ENCODE results near the gene RAX.

Gene RAX

GRCh38 chr18:59272221-59272888, 899 bp downstream of the RAX start:
- no peak for DNase-seq
- H3K4me1 Mint-ChIP-seq = peaks cover 14% of the 10 kb centered on the region
- peaks cover 100% of the 10 kb centered on the region for H3K27me3 Mint-ChIP-seq (ENCODE audit: low read depth, poor library complexity)
- H3K4me3 Mint-ChIP-seq = no peak overlapping the region
- H3K27ac Mint-ChIP-seq = no peak overlapping the region
- H3K9me3 Mint-ChIP-seq = no peaks in the 10 kb centered on the region
- TF ChIP-seq CTCF (IDR thresholded peaks at IDR 0.05) = no peak
- H3K36me3 Mint-ChIP-seq (ENCODE audit: low read depth) = no peaks in the 10 kb centered on the region

- H3K4me1 Mint-ChIP-seq = peaks cover 16% of the 10 kb centered on the region
- no peak overlapping the region for H3K27ac Mint-ChIP-seq
- H3K36me3 Mint-ChIP-seq (ENCODE audit: low read depth) = no peaks in the 10 kb centered on the region
- DNase-seq = no peak
- TF ChIP-seq CTCF (IDR thresholded peaks at IDR 0.05) = no peak
- H3K4me3 Mint-ChIP-seq = no peak overlapping the region
- no peaks in the 10 kb centered on the region for H3K9me3 Mint-ChIP-seq
- H3K27me3 Mint-ChIP-seq (ENCODE audit: low read depth, poor library complexity) = peaks cover 100% of the 10 kb centered on the region
These were observed 1.5 kb downstream of the RAX start for GRCh38 chr18:59271606-59272220.

- Mint-ChIP-seq H3K27ac (no peak overlapping the region), H3K9me3 (no peaks in the 10 kb centered on the region), H3K36me3 (ENCODE audit: low read depth) (no peaks in the 10 kb centered on the region), H3K4me3 (no peak overlapping the region), H3K27me3 (ENCODE audit: low read depth, poor library complexity) (peaks cover 100% of the 10 kb centered on the region), H3K4me1 (peaks cover 16% of the 10 kb centered on the region)
- DNase-seq = no peak
- no peak for TF ChIP-seq CTCF (IDR thresholded peaks at IDR 0.05)
These were observed 2.5 kb downstream of the RAX start for GRCh38 chr18:59270689-59271257.

GRCh38 chr18:59269563-59270119, 3.6 kb downstream of the RAX start:
- DNase-seq = no peak
- Mint-ChIP-seq H3K4me1 (peaks cover 16% of the 10 kb centered on the region), H3K27me3 (ENCODE audit: low read depth, poor library complexity) (peaks cover 100% of the 10 kb centered on the region), H3K9me3 (no peaks in the 10 kb centered on the region), H3K4me3 (peak overlapping the region; percentile 70), H3K36me3 (ENCODE audit: low read depth) (no peaks in the 10 kb centered on the region), H3K27ac (no peak overlapping the region)
- TF ChIP-seq CTCF (IDR thresholded peaks at IDR 0.05) = no peak

GRCh38 chr18:59268721-59269562, 4.3 kb downstream of the RAX start:
- no peak for TF ChIP-seq CTCF (IDR thresholded peaks at IDR 0.05)
- Mint-ChIP-seq H3K4me3 (peak overlapping the region; percentile 71), H3K27ac (no peak overlapping the region), H3K27me3 (ENCODE audit: low read depth, poor library complexity) (peaks cover 100% of the 10 kb centered on the region), H3K9me3 (no peaks in the 10 kb centered on the region), H3K4me1 (peaks cover 17% of the 10 kb centered on the region), H3K36me3 (ENCODE audit: low read depth) (no peaks in the 10 kb centered on the region)
- peak; percentile 87 for DNase-seq
